ENCODE measurements around the gene C5orf58.
A peak's percentile ranks its signal among the peaks of the same experiment; 100 is the strongest.
"Not testable (repeated sequence)": the region's sequence is repeated elsewhere in the genome, so short reads cannot be mapped to it uniquely, and the experiment has no call there.

The C5orf58 gene

DNA sequence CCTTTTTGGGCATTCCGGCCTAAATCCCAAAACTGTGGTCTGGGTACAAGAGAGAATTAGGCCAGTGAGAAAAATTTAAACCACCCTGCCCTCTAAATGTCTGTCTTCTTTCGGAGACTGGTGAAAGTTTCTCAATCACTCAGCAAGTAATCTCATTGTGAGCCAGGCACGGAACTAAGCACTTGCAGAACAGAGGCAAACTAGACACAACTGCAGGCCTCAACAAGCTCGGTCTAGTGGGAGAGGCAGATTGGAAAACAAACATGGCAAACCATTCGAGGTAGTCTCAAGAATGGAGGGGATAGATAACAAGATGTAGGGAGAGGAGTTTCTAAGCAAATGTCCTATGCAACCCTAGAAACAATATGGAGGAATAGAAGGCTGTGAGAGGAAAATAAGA is 8.9 kb upstream of the C5orf58 start:
- DNase-seq (ENCODE audit: low read depth in 2 of 2), result no peak

DNA sequence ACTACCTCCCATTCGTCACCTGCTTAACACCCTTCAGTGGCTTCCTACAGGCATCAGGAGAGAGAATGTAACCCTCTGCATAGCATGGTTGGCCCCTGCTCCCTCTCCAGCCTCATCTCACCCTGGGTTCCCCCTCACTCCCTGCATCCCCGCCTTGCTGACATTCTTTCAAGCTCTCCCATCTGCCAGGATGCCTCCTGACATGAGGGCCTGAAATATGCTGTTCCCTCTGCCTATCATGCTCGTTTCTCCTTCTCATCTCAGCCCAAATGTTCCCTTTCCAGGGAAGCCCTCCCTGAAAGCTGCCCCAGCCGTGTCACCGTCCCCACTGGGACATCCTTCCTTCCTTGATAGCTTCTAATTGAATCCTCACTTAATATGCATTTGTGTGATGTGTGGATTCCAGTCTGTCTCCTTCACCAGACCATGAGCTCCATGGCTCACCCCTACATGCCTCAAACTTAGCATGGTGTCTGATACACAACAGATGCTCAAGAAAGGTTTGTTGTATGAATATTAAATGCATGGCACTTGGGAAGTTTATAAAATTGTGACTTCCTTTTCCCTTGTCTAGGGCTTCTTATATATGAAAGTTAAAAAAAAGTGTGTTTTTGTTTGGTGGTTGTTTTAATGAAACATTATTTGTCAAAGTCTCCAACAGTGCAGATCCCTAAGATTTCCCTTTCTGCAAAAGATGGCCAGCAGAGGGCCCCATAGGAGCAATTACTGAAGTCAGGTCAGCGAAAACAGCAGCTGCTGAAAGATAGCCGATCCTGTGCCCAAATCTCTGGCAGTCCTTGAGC is 7.3 kb upstream of the C5orf58 start:
- peak; percentile 65 to 77 for DNase-seq (ENCODE audit: low read depth in 2 of 2)

DNA sequence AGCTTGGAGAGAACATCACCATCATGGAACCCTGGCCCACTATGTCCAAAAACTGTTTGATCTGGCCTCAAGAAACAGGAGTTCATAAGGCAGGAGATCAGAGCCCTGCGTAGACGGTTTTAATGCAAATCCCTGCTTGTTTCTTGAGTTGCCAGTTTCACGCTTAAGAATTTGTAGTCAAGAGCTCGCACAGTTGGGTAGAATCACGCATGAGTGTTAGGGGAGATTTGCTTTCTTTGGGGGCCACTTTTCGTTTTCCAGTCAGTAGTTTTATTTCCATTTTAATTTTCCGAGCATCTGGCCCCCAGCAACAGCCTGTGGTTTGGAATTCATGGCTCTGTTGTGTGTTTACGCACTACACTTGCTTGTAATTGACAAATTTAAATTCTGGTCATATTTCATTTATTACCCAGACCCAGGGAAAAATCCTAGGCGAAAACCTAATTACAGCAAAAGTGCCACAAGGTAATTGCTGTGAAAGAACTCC is 6.6 kb upstream of the C5orf58 start:
- DNase-seq (ENCODE audit: low read depth in 2 of 2), result no peak

DNA sequence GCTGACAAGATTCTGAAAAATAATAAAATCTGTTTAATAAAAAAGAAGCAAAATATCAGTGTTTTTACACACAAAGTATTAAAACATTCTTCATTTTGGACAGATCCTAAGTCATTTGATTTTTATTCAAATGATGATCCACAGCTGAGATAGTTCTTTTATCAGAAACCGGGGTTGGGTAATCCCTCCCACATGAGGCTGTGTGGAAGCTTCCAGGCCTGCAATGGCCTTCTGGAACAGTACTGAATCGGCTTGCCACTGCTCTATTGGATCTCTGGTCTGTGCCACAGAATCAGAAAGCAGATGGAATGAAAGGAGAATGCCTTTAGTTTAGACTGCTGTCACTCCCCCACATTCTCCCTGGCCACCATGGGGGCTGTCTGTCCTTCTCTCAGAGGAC is 6.1 kb upstream of the C5orf58 start:
- no peak for DNase-seq (ENCODE audit: low read depth in 2 of 2)

DNA sequence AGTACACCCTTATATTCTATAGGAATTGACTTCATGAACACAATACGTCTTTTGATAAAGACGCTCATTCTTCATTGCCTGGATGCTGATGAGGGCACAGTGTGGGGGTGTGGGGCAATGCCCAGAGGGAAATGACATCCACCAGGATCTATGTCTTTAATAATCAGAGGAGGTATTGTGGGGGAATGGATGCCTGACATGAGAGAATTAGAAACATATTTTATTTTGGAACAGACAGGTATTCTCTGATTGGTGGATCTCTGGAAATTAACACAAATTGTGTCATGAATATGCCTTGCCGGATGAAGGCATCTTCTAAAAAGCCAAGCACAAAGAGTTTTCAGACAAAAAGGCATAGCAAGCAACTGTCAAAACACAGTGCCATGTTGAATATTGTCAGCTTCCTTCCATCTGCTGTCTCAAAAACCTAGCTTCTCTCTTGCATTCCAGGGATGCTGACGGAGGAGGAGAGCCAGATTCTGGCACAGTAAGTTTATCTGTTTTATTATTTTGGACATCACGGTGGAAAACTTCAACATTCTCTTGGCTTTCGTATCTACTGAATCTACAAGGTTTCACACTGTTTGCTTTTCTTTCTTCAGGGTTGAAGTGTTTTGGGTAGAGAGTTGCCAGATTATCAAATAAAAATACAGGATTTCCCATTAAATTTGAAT is 3.9 kb upstream of the C5orf58 start:
- DNase-seq (ENCODE audit: low read depth in 2 of 2), result no peak

DNA sequence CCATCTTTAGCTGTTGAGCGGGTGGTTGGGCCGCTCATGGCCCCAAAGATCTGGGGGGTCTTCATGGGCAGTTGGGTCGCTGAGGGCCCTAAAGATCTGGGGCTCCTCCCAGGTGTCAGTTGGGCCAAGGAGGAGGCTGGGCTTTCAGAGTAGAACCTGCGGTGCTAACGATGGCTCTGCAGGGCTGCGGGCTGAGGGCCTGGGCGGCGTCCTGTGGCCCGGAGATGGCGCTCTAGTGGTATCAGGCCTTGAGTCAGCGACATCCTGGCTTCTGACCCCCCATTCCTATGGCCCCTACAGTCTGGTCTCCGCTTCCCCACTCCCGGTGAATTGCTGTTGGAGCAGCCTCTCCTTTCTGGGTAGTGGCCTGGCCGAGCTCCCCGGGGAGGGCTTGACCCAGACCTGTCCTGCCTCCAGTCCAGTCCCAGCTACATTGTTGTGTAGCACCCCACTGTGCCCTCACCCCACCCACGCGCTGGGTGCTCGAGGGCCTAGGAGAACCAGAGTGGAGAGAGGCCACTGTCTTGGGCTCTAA is 640 bp downstream of the C5orf58 start:
- no peak for DNase-seq (ENCODE audit: low read depth in 2 of 2)

DNA sequence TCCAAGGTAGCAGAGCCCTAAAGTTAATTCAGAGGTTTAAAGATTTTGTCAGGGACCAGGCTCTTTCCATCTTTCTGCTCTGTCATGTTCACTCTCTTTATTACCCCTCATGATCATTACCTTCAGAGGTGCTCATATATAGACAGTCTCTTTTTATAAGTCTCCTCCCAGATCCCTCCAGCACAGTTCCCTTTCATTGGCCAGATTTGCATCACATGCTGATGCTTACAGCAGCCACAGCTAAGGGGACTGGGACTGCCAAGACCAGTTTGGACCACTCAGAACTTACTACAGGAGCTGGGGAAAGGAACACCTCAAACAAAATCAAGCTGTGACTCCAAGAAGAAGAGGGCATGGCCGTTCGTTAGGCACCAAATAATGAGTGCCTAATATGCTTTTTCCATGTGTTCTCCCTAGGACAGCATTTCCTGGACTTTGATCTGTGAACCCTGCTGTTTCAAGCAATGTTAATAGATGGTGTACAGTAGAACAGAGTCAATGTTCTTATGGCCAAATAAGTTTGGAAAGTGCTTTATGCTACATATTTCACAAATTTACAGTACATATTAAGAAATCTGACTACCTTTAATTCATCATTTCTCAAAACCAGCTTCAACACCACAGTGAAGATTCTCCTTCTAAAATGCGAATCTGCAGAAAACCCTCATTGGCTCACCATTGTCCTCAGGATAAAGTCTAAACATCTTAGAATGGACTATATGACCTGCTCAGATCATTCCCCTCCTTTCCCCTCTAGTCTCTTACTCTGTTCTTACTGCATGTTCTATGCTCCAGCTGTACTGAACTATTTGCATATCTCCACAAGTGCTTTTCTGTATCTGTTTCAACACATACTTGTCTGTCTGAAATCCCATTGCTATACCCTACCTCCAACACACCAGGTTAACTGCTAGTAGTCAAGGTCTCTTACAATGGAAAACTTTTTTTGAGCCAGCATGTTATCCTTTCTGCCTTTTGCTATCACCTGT is 3.4 kb downstream of the C5orf58 start:
- DNase-seq (ENCODE audit: low read depth in 2 of 2), result no peak

DNA sequence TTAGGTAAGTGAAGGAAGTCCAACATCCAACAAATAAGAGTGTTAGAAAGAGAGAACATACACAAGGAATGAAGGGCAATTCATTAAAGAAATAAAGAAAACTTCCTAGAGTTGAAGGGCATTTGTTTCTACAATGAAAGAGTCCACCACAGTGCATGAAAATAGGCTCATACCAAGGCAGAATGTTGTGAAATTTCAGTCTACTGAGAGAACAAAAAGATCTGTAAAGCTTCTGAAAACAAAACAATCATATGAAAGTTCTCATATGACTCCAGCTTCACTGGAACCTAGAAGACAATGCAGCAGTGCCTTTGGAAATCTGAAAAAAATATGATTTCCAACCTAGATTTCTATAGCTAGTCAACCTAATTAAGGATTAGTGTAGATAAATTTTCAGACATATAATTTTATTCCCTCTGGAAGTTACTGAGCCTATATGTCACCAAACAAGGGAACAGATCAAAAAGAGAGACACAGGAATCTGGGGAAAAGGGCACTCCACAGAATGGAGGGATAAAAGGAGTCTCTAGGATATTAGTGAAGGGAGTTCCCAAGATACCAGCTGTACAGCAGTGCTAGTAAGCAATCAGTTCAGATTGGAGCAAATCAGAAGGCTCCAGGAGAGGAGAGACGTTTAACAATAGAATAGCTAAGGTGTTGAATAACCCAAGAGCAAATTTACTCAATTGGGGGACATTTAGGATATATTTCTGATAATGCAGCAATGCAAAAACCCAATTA is 5.8 kb downstream of the C5orf58 start:
- DNase-seq (ENCODE audit: low read depth in 2 of 2), result no peak

DNA sequence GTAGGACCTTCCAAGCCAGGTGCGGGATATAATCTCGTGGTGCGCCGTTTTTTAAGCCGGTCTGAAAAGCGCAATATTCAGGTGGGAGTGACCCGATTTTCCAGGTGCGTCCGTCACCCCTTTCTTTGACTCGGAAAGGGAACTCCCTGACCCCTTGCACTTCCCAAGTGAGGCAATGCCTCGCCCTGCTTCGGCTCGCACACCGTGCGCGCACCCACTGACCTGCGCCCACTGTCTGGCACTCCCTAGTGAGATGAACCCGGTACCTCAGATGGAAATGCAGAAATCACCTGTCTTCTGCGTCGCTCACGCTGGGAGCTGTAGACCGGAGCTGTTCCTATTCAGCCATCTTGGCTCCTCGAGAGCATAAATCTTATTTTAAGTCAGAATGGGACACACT is 12.7 kb downstream of the C5orf58 start:
- not testable (repeated sequence) for DNase-seq (ENCODE audit: low read depth in 2 of 2)

DNA sequence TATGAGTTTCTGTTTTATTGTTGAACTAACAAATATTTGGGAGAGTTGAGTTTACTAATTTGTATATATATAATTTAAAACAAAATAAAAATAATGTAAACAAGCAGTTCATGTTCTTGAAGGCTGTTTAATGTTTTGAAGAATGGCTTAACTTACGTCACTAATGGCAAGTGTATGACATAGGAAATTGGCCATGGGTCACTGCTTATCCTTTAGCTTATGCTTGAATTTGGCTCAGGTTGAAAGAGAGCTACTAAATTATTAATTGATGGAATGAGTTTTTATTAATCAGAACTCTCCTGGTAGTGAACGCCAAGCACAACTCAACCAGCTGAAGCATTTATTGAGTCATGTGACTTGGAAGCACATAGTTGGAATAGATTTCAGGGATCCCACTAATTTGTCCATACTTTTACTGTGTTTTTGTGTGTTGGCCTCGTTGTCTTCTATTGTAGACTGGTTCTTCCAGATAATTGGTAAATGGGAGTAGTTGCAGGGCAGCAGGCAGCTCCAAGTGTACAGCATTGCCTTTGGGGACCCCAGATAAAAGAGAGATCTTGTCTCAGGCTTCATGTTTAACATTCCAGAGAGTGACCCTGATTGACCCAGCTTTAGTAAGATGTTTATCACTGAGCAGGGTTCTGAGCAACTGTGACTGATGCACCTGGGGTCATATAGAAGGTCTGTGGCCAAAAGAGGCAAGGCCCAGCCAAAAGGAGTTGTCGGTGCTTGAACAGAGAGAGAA is 13.5 kb downstream of the C5orf58 start:
- DNase-seq (ENCODE audit: low read depth in 2 of 2), result no peak

DNA sequence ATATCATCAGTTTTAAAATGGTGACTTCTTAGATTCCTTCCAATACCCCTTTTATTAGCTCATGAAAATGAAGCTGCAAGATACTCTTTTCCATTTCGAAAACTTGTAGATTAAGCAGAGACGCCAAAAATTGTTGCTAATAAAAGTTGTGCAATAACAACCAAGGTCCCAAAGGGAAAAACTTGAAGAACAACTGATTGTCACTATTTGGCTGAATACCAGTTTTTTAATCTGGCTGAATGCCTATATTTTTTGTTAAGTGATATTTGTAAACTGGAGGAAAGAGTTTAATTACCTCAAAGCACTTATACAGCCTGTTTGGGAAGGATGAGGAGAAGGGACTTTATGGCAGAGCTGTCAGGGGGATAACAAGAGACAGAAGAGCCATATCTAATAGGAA is 14.6 kb downstream of the C5orf58 start:
- DNase-seq (ENCODE audit: low read depth in 2 of 2), result no peak

DNA sequence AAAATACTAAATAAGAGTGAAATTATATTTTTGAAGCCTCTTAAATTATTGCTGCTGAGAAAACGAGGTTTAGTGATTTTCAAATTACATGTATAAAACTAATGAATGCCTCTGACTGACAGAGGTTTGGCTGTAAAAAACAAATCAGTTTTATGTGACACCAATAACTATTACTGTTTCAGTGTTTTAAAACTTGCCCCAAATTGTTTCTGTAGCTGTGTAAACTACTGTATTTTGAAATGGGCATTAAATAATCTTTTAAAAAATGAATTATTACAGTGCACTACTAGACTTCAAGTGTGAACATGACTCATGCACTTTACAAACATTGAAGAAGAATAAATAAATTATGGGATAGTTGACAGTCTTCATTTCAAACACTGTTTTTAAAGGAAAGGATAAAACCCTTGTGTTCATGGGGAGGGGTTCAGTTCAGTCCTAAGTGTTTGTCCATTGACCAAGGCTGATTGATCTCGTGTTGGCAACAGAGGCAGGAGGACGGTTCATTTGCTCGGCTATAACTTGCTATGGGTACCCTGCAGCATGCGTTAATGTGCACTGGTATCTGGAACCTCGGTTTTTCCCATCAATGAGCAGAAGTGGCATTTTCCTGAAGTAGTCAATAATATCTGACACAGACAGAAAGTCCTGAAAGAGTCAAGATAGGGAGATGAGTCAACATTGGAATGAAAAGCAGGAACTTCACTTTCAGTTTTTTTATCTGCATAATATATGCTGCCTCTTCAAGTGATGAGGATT is 15.6 kb downstream of the C5orf58 start:
- no peak for DNase-seq (ENCODE audit: low read depth in 2 of 2)

DNA sequence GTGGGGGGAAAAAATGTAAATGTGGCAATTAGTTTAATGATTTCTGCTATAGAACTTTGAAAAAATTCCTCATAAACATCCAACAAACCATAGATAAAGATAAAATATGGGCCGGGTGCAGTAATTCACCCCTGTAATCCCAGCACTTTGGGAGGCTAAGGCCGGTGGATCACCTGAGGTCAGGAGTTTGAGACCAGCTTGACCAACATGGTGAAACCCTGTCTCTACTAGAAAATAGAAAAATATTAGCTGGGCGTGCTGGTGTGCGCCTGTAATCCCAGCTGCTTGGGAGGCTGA is 16.1 kb downstream of the C5orf58 start:
- not testable (repeated sequence) for DNase-seq (ENCODE audit: low read depth in 2 of 2)

DNA sequence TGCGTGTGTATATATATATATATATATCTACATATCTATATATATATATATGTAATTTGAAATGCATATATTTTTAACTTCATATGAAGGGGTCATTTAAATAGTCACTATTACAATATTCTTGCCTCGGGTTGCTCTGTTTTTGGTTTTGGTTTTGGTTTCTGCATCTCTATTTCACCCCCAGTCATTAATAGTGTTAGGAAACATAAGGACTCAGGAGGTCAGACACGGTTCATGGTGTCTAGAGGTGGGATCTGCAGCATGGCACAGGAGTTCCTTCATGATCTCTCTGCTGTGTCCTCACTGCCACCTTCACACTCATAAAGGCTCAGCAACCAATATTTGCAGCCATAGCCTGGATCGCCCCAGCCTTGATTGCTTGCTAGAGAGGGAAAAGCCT is 16.6 kb downstream of the C5orf58 start:
- no peak for DNase-seq (ENCODE audit: low read depth in 2 of 2)

DNA sequence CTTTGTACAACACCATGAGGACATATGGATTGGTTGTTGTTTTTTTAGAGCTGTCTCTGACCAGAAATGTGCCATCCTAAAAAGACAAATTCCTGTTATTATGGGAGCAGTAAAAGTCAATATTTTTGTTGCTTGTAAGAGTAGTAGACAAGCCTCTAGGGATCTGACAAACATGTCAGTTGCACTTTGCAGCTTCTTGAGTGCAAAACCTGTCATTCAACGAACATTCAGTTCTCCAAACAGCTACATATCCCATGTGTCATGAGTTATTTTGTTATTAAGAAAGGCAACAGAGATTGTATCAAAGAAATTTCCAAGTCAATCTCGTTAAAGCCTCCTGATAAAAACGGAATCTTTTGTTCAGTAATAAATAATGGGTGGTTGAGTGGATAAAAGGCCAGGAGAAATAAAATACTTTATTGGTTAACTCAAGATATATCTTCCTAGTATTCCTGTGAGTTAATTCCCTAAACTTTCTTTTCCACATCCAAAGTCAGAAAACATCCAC is 18.1 kb downstream of the C5orf58 start:
- DNase-seq (ENCODE audit: low read depth in 2 of 2), result no peak

DNA sequence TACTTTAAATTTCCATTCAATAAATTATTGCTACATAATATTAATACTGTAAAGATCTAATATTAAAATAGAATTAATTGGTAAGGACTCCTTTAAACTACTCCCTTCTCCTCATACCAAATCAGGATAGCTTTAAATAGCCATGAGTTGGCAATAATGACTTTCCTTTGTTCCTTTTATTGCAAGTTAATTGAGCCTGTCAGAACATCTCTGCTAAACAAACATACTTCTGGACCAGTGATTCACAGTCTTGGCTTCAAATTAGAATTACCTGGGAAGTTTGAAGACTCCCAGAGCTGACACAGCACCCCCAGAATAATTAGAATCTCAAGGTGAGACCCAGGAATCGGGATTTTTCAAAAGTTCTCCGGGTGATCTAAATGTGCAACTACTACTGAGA is 18.7 kb downstream of the C5orf58 start:
- no peak for DNase-seq (ENCODE audit: low read depth in 2 of 2)

DNA sequence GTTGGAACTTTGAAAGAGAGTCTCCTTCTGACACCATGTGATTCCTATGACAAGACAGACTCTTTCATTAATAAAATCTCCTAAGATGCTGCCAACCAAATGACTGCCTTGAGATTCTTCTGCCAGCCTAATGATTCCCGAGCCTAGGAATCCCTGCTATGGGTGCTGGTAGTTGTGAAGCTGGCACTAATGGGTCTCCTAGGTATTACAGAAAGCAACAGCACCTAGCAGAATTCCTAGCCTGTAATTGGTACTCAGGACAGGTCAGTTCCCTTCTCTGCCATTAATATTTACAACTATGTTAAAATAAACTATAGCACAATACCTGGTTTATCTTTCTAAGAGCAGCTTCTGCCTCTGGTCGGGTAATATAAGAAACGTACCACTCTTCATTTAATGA is 19.3 kb downstream of the C5orf58 start:
- DNase-seq (ENCODE audit: low read depth in 2 of 2), result no peak

DNA sequence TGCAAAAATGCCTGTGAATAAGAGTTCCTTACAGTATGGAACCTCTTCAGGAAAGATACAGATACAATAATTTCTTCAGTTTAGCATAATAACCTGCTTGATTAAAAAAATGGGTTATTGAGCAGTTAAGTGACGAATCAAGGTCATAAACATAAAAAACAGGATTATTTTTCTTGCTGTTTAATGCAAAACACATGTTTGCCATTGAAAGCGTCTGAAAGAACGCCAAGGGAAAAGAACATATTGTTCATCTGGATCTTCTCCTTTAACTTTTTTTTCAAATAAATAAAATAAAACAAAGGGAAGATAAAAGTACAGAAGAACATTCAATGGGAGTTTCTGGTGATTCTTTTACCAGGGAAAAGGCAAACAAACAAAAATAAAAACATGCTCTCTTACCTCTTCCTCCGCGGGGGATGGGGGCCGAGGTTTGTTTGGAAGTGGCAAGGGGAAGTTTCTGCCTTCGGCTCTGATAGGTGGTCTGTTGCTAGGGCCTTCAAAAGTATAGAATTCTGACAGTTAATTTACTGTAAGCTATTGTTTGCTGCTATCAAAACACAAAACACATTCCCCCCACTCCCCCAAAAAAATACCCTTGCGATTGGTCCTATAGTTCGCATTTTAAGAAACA is 20.1 kb downstream of the C5orf58 start:
- no peak for DNase-seq (ENCODE audit: low read depth in 2 of 2)

DNA sequence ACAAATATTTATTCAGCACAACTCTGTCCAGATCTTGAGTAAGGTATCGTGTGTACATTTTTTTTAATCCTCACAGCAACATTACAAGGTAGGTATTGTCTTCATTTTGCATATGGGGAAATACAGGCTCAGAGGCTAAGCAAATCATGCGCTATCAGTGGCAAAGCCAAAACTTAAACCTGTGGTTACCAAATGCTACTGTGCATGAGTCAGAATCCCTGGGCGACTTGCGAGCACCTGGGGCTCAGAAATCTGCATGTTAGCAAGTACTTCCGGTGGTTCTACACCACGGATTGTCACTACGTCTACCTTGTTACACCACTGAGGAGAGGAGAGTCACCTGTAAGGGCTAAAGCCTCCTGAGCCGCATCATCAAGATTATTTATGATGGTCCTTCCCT is 21.3 kb downstream of the C5orf58 start:
- DNase-seq (ENCODE audit: low read depth in 2 of 2), result peak in 1 of 2 donors; percentile 64
